ENCODE data around the gene FDPS.

The FDPS gene

DNA sequence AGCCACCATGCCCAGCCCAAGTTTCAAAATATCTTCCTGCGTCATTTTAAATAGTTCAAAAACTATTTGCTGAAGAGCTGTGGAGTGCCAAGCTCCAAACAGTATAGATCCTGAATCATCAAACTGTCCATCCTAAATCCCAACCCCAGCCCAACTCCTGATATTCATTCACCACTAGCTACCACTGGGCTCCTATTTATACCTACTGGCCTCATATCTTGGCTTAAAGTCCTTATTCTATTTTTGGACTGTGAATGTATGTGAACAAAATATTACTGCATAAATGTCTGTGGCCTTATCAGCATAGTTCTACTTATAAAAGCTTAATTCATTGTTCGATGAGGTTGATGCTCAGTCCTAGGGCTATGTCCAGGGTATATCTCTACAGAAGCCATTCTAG, 41.3 kb upstream of the FDPS start:
- in situ Hi-C loops (cut with MboI; ENCODE audit: low sequenced_read_pairs, unreplicated experiment) = no loop called here
- DNase-seq (ENCODE audit: low spot score) = no peak
- TF ChIP-seq, protein P1, sequence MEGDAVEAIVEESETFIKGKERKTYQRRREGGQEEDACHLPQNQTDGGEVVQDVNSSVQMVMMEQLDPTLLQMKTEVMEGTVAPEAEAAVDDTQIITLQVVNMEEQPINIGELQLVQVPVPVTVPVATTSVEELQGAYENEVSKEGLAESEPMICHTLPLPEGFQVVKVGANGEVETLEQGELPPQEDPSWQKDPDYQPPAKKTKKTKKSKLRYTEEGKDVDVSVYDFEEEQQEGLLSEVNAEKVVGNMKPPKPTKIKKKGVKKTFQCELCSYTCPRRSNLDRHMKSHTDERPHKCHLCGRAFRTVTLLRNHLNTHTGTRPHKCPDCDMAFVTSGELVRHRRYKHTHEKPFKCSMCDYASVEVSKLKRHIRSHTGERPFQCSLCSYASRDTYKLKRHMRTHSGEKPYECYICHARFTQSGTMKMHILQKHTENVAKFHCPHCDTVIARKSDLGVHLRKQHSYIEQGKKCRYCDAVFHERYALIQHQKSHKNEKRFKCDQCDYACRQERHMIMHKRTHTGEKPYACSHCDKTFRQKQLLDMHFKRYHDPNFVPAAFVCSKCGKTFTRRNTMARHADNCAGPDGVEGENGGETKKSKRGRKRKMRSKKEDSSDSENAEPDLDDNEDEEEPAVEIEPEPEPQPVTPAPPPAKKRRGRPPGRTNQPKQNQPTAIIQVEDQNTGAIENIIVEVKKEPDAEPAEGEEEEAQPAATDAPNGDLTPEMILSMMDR (IDR thresholded peaks at IDR 0.05; ENCODE audit: borderline replicate concordance, control extremely low read depth, extremely low read depth, insufficient read depth, missing control alignments) = no peak

GRCh38 chr1:155268630-155269029, 40.0 kb upstream of the FDPS start:
- TF ChIP-seq, protein P1 (IDR thresholded peaks at IDR 0.05; ENCODE audit: borderline replicate concordance, control extremely low read depth, extremely low read depth, insufficient read depth, missing control alignments) = no peak
- no peak for DNase-seq (ENCODE audit: low spot score)
- in situ Hi-C loops (cut with MboI; ENCODE audit: low sequenced_read_pairs, unreplicated experiment) = no loop called here

DNA sequence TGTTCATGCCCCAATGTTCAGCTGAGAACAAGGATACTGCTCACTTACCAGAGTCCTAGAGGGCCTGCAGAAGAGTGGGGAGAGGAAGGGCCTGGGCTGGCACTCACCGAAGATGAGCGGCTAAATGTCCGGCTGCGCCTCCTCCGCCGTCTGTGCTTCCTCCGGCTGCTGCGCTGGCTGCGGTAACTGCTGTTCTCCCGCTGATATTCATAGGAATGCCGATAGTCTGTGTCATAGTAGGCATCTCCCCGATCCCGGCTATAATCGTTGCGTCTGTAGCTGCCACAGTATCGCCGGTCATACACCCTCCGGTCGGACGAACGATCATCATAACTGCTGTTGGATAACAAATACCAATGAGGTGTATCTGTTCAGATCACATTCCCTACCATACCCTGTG, 39.3 kb upstream of the FDPS start:
- in situ Hi-C loops (cut with MboI; ENCODE audit: low sequenced_read_pairs, unreplicated experiment) = no loop called here
- TF ChIP-seq, protein P1 (IDR thresholded peaks at IDR 0.05; ENCODE audit: borderline replicate concordance, control extremely low read depth, extremely low read depth, insufficient read depth, missing control alignments) = no peak
- no peak for DNase-seq (ENCODE audit: low spot score)

DNA sequence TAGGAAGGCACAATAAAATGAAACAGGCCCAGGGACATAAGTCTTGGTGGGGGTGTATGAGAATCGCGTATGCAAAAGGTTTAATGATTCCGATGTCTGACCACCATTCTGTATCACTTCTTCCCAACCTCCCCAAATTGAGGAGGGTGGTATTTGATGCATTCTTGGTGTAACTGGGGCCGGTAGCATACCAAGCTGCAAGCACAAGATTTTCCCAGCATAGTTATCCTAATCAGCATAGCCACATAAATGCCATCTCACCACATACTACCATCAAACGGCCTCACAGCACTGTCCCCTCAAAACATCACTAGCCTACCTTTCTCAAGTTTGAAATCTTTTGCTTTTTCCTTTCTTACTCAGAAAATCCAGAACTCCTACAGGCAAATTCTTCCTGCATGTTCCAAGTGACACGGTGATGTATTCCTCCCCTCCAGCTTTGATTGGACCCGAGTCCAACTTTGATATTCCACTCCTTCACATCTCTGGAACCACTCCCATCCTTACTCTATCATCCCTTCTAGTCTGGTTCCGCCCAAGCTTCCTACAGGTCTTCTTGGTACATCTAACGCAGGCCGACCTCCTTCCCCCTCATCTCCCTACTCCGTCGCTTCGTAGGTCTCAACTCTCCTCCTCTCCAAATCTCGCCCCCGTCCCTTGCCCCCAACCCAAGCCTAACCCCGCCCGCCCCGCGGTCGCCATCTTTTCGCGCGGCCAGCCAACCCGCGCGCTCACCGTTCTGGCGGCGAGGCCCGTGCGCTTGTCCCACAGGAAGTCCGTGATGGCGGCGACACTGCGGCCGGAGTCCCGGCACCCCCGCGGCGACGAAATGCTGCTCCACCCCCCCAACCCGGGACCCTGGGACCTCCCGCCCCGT, 36.0 kb upstream of the FDPS start:
- TF ChIP-seq, protein P1 (IDR thresholded peaks at IDR 0.05; ENCODE audit: borderline replicate concordance, control extremely low read depth, extremely low read depth, insufficient read depth, missing control alignments) = no peak
- in situ Hi-C loops (cut with MboI; ENCODE audit: low sequenced_read_pairs, unreplicated experiment) = no loop called here
- DNase-seq (ENCODE audit: low spot score) = no peak

GRCh38 chr1:155273343-155274245, 35.1 kb upstream of the FDPS start, which contains the start of gene CLK2:
Gene CLK2, minus strand, starts transcription at chr1:155273504. Its CDS starts 2,527 bp downstream, at chr1:155270977.
- in situ Hi-C loops (cut with MboI; ENCODE audit: low sequenced_read_pairs, unreplicated experiment) = no loop called here
- peak; percentile 98 for DNase-seq (ENCODE audit: low spot score)
- TF ChIP-seq, protein P1 (IDR thresholded peaks at IDR 0.05; ENCODE audit: borderline replicate concordance, control extremely low read depth, extremely low read depth, insufficient read depth, missing control alignments) = no peak

- DNase-seq (ENCODE audit: low spot score) = peak; percentile 99
- in situ Hi-C loops (cut with MboI; ENCODE audit: low sequenced_read_pairs, unreplicated experiment) = no loop called here
- TF ChIP-seq, protein P1 (IDR thresholded peaks at IDR 0.05; ENCODE audit: borderline replicate concordance, control extremely low read depth, extremely low read depth, insufficient read depth, missing control alignments) = peak; percentile 68
These were observed 31.4 kb upstream of the FDPS start, which contains the start of gene HCN3 for GRCh38 chr1:155277070-155277901. Gene HCN3, plus strand, starts transcription at chr1:155277463. Its CDS starts 128 bp downstream, at chr1:155277591.
